Tibial nerve (tissue), 4 donors: ENCODE data around the gene GNAQ. TPM values are rescaled to one million over a fixed set of nuclear protein-coding genes. Genes with fewer than 3 reads are reported as not detected.
A peak's percentile ranks its signal among the peaks of the same experiment; 100 is the strongest.

Source experiments
- DNase-seq, 2 donors: peaks; one replicate each; pipeline ENCODE4 v3.0.0-alpha.2; 2019; ENCODE audit warnings: low spot score in 2 of 2
- H3K27ac ChIP-seq, 4 donors: fragments of 200-600 bp; sonication (generic) in 3 of 4; one replicate each; pipeline ENCODE4 v1.5.1; 2017 to 2019; ENCODE audit warnings: mild to moderate bottlenecking in 1 of 4
- H3K27me3 ChIP-seq, 2 donors: fragments of 200-600 bp; sonication (generic) in 1 of 2; one replicate each; pipeline versions ENCODE4 v1.5.1 to v1.6.0; 2017 to 2019
- H3K36me3 ChIP-seq, 3 donors: fragments of 200-600 bp; sonication (generic); one replicate each; pipeline ENCODE4 v1.5.1; 2018 to 2019
- H3K4me1 ChIP-seq, 4 donors: fragments of 200-600 bp; sonication (generic) in 3 of 4; one replicate each; pipeline ENCODE4 v1.5.1; 2017 to 2019
- H3K4me3 ChIP-seq, 4 donors: fragments of 200-600 bp; sonication (generic) in 3 of 4; one replicate each; pipeline ENCODE4 v1.5.1; 2017 to 2019; ENCODE audit warnings: mild to moderate bottlenecking in 1 of 4, moderate library complexity in 1 of 4
- H3K9me3 ChIP-seq, 4 donors: fragments of 200-600 bp; sonication (generic) in 3 of 4; one replicate each; pipeline ENCODE4 v1.5.1; 2017 to 2019
- CTCF ChIP-seq, 5 experiments: fragments of 200-600 bp in 3 of 5; fragments of 450-650 bp in 2 of 5; sonication (generic) in 3 of 5; IDR thresholded peaks; one replicate each; pipeline ENCODE4 v1.5.1; 2016 to 2019; ENCODE audit warnings: antibody characterized with exemption in 5 of 5, mild to moderate bottlenecking in 3 of 5, moderate library complexity in 2 of 5
- EP300 ChIP-seq, 2 donors: sonication (generic); formaldehyde crosslinking; IDR thresholded peaks; one replicate each; pipeline ENCODE4 v1.6.1; 2017; ENCODE audit warnings: antibody characterized with exemption in 2 of 2, mild to moderate bottlenecking in 1 of 2
- POLR2A ChIP-seq, 2 donors: fragments of 450-650 bp; IDR thresholded peaks; one replicate each; pipeline ENCODE4 v1.6.1; 2017; ENCODE audit warnings: antibody characterized with exemption in 2 of 2, mild to moderate bottlenecking in 2 of 2, moderate library complexity in 2 of 2
- WGBS, 2 donors: methylation state at CpG; one replicate each; pipeline ENCODE4 v1.1.5; 2018; 5-methylcytosine and 5-hydroxymethylcytosine counted together
- total RNA-seq, 4 donors: library from RNA; depleted of rRNA; stranded (reverse); fragments of >200 nt; gene quantifications; one replicate each; pipeline ENCODE4 v1.1.0, GENCODE V29; 2016

The GNAQ gene
- total RNA-seq, 4 donors from 2014 or later: 38.7 to 50.3 (median 41.6) TPM

GRCh38 chr9:77843076-77843870 lies 188.3 kb downstream of the GNAQ start:
- H3K27me3 ChIP-seq: no peaks in the 10 kb centered on the region
- no peak overlapping the region for H3K4me3 ChIP-seq
- no peak for DNase-seq
- H3K4me1 ChIP-seq: peaks cover 0 to 68% (median 22%) of the 10 kb centered on the region in 4 donors
- 94% methylated on average over 4 of the region's 4 CpGs for WGBS, 2 donors
- TF ChIP-seq CTCF (IDR thresholded peaks at IDR 0.05): no peak
- TF ChIP-seq EP300 (IDR thresholded peaks at IDR 0.05): no peak
- TF ChIP-seq POLR2A (IDR thresholded peaks at IDR 0.05): no peak
- no peak overlapping the region for H3K27ac ChIP-seq
- no peaks in the 10 kb centered on the region for H3K36me3 ChIP-seq
- H3K9me3 ChIP-seq: no peaks in the 10 kb centered on the region

- no peak for DNase-seq
- no peaks in the 10 kb centered on the region for H3K36me3 ChIP-seq
- H3K9me3 ChIP-seq: no peaks in the 10 kb centered on the region
- WGBS, 2 donors: 72% methylated on average over 3 of the region's 3 CpGs
- no peak overlapping the region for H3K27ac ChIP-seq
- H3K4me3 ChIP-seq: no peak overlapping the region
- H3K27me3 ChIP-seq: no peaks in the 10 kb centered on the region
- H3K4me1 ChIP-seq: peaks cover 0 to 54% (median 13%) of the 10 kb centered on the region in 4 donors
- TF ChIP-seq CTCF (IDR thresholded peaks at IDR 0.05): peak in 4 of 5 experiments; percentile 9 to 35 (median 28)
- no peak for TF ChIP-seq EP300 (IDR thresholded peaks at IDR 0.05)
- no peak for TF ChIP-seq POLR2A (IDR thresholded peaks at IDR 0.05)
These were observed 189.7 kb downstream of the GNAQ start for GRCh38 chr9:77841739-77842386.

GRCh38 chr9:77839459-77840140 lies 192.0 kb downstream of the GNAQ start:
- Histone ChIP-seq H3K27ac (peak overlapping the region in 2 of 4 donors; percentile 6 to 32), H3K4me1 (peaks cover 0 to 47% (median 3%) of the 10 kb centered on the region in 4 donors), H3K36me3 (no peaks in the 10 kb centered on the region), H3K4me3 (no peak overlapping the region), H3K27me3 (no peaks in the 10 kb centered on the region), H3K9me3 (no peaks in the 10 kb centered on the region)
- DNase-seq: no peak
- WGBS, 2 donors: 49 to 52% methylated on average over 5 to 6 of the region's 6 CpGs
- TF ChIP-seq CTCF (IDR thresholded peaks at IDR 0.05) (no peak), EP300 (IDR thresholded peaks at IDR 0.05) (peak in 1 of 2 donors; percentile 55)

- TF ChIP-seq POLR2A (IDR thresholded peaks at IDR 0.05) (no peak), EP300 (IDR thresholded peaks at IDR 0.05) (no peak), CTCF (IDR thresholded peaks at IDR 0.05) (no peak)
- peaks cover 0 to 52% (median 3%) of the 10 kb centered on the region in 4 donors for H3K4me1 ChIP-seq
- no peaks in the 10 kb centered on the region for H3K27me3 ChIP-seq
- H3K4me3 ChIP-seq: no peak overlapping the region
- DNase-seq: no peak
- no peak overlapping the region for H3K27ac ChIP-seq
- no peaks in the 10 kb centered on the region for H3K9me3 ChIP-seq
- H3K36me3 ChIP-seq: no peaks in the 10 kb centered on the region
- 57 to 61% methylated on average over 1 of the region's 1 CpG for WGBS, 2 donors
These were observed 192.6 kb downstream of the GNAQ start for GRCh38 chr9:77838986-77839385.
